HG02943 (cell line): Measurements from ENCODE around the gene EPC1.
A peak's percentile ranks its signal among the peaks of the same experiment; 100 is the strongest.

Source experiments
- ATAC-seq: cut with Tn5 transposase; IDR thresholded peaks from one replicate; pipeline ENCODE4 v1.9.1; 2021; ENCODE audit warnings: mild to moderate bottlenecking, low read depth, moderate library complexity; ENCODE audit not compliant: unreplicated experiment

Gene EPC1

GRCh38 chr10:32298075-32298812 lies 48.7 kb downstream of the EPC1 start:
- ATAC-seq: no peak

GRCh38 chr10:32295027-32295426 lies 51.9 kb downstream of the EPC1 start:
- ATAC-seq: no peak

- ATAC-seq: no peak
Measured at GRCh38 chr10:32293581-32293980, 53.4 kb downstream of the EPC1 start.

- no peak for ATAC-seq
Measured at GRCh38 chr10:32279795-32280194, 67.2 kb downstream of the EPC1 start.

GRCh38 chr10:32273336-32273735 lies 73.6 kb downstream of the EPC1 start:
- ATAC-seq: no peak

GRCh38 chr10:32271617-32272016 lies 75.3 kb downstream of the EPC1 start:
- ATAC-seq: no peak

- ATAC-seq: no peak
Measured at GRCh38 chr10:32269343-32270100, 77.4 kb downstream of the EPC1 start.

- ATAC-seq: no peak
Measured at GRCh38 chr10:32268788-32269187, 78.2 kb downstream of the EPC1 start.

GRCh38 chr10:32266979-32267378 lies 80.0 kb downstream of the EPC1 start:
- no peak for ATAC-seq

GRCh38 chr10:32266566-32266965 lies 80.4 kb downstream of the EPC1 start:
- no peak for ATAC-seq

GRCh38 chr10:32265756-32266155 lies 81.2 kb downstream of the EPC1 start:
- ATAC-seq: no peak

GRCh38 chr10:32263300-32263699 lies 83.7 kb downstream of the EPC1 start:
- no peak for ATAC-seq

GRCh38 chr10:32259551-32259950 lies 87.4 kb downstream of the EPC1 start:
- no peak for ATAC-seq

GRCh38 chr10:32256613-32257437 lies 90.1 kb downstream of the EPC1 start:
- peak; percentile 57 for ATAC-seq

GRCh38 chr10:32253821-32254220 lies 93.1 kb downstream of the EPC1 start:
- no peak for ATAC-seq

- ATAC-seq: no peak
Measured at GRCh38 chr10:32253276-32253675, 93.7 kb downstream of the EPC1 start.

- peak; percentile 80 for ATAC-seq
Measured at GRCh38 chr10:32250489-32250888, 96.5 kb downstream of the EPC1 start.

- no peak for ATAC-seq
Measured at GRCh38 chr10:32246685-32247084, 100.3 kb downstream of the EPC1 start.

- no peak for ATAC-seq
Measured at GRCh38 chr10:32245760-32246159, 101.2 kb downstream of the EPC1 start.

GRCh38 chr10:32244421-32245207 lies 102.3 kb downstream of the EPC1 start:
- ATAC-seq: no peak
